GM10266 (cell line): ENCODE results near the gene CPT1A.

Source experiments
- DNase-seq: peaks from one replicate; pipeline ENCODE4 v3.0.0; 2012; ENCODE audit errors: extremely low spot score
- TF ChIP-seq, protein P1 (sequence below): IDR thresholded peaks from 2 replicates; pipeline ENCODE4 v1.5.1; 2012; ENCODE audit warnings: mild to moderate bottlenecking, low read depth; ENCODE audit not compliant: control insufficient read depth, insufficient read depth; ENCODE audit errors: missing control alignments

The CPT1A gene

GRCh38 chr11:68704887-68705286, 136.8 kb downstream of the CPT1A start:
- no peak for DNase-seq
- TF ChIP-seq, protein P1, sequence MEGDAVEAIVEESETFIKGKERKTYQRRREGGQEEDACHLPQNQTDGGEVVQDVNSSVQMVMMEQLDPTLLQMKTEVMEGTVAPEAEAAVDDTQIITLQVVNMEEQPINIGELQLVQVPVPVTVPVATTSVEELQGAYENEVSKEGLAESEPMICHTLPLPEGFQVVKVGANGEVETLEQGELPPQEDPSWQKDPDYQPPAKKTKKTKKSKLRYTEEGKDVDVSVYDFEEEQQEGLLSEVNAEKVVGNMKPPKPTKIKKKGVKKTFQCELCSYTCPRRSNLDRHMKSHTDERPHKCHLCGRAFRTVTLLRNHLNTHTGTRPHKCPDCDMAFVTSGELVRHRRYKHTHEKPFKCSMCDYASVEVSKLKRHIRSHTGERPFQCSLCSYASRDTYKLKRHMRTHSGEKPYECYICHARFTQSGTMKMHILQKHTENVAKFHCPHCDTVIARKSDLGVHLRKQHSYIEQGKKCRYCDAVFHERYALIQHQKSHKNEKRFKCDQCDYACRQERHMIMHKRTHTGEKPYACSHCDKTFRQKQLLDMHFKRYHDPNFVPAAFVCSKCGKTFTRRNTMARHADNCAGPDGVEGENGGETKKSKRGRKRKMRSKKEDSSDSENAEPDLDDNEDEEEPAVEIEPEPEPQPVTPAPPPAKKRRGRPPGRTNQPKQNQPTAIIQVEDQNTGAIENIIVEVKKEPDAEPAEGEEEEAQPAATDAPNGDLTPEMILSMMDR = no peak
